Measurements from ENCODE around the gene CCDC170.

Gene CCDC170

DNA sequence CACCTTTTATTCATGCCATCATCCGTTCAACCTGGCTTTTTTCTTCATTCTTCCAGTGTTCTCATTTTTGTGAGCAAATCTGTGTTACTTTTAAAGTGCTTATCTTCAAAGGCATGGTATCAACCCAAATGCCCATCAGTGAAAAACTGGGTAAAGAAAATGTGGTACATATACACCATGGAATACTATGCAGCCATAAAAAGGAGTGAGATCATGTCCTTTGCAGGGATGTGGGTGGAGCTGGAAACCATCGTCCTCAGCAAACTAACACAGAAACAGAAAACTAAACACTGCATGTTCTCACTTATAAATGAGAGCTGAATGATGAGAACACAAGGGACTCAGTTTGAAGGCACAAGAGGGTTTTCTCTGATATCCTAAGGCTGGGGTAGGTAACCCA is 130.3 kb downstream of the CCDC170 start:
- DNase-seq, result no peak

DNA sequence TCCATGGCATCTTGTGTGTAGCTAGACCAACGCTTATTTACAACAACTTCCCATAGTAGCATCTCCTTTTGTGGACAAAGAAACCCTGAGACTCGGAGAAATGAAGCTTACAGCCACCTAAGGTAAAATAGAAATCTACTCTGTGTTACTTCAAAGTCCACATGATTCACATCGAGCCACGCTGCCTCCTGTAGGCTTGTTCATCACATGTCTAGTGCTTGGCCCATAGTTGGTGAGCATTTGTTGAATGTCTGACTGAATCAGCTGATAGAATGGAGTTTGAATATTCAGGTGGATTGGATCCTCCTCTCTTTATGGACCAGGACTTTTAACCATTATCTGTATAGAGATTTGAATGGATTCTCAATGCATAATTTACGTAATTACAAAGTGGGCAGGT is 130.7 kb downstream of the CCDC170 start:
- no peak for DNase-seq

DNA sequence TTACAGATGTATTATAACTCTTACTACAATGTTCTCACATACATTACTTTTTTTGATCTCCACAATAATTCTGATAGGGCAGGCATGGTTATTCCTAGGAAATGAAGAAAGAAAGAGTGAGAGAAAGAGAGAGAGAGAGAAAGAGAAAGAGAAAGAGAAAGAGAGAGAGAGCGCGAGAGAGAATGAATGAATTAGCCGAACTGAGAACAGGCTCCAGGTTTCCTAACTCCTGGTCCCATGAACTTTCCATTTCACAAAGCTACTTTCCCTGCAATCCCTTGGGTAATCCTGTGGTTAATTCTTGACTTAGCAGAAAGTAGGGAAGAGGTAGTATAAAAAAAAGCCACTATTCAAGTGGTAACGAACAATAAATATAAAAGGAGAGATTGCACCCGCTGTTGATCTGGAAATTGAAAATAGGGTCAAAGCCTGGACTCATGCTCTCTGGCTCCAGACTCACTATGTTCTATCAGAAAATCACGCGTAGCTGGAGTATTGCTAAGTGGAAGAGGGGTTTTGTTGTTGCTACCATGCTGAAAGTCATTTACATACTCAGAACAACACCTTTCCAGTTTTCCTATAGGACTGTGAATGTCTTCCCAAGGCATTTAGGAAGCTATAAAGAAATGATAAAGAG is 131.2 kb downstream of the CCDC170 start:
- DNase-seq, result no peak

DNA sequence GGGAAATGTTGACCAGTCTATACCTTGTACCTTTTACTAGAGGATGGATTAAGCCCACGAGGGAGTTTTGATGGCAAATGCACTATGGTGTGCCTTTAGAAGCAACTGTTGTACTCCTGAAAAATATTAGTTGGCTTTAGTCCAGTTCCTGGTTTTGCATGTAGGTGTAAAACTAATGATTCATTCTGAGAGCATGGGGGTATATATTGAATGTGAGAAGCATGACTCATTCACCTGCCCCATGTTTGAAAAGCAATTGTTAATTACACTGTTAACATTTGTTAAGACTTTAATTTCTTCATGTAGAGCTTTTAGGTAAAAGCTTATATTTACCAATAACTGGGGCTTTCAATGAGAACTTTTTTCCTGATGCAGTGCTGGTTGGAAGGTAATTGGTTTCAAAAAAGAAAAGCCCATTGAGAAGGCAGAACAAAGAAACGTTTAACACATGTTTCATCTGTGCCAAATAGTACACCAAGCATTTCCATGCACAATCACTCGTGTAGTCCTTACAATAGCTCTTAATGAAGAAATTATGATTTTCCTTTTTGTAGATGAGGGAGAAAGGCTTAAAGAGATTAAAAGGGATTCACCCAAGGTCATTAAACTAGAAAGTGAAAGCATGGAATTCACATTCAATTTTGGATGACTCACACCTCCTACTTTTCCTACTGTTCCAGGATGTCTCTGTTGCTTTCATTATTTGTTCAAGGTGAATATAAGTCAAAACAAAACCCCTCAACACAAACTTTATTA is 134.1 kb downstream of the CCDC170 start:
- DNase-seq, result no peak

DNA sequence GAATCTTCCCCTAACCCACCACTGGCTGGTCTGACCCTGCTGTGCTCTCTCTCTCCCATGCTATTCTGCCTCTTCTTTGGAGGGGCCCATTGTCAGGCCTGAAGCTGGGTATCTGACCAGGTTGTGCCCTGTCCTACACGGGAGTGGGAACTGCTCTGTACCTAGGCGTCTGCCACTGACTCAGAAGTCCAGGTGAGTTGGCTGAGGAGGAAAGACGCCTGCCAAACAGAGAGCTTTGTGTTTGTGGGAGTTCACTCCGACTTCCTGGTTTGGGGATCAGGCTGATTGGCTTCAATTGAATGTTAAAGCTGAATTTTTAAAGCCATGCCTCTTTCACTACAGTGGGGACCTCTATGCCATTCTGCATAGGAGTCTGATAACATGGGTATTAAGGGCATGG is 136.0 kb downstream of the CCDC170 start:
- DNase-seq, result no peak

DNA sequence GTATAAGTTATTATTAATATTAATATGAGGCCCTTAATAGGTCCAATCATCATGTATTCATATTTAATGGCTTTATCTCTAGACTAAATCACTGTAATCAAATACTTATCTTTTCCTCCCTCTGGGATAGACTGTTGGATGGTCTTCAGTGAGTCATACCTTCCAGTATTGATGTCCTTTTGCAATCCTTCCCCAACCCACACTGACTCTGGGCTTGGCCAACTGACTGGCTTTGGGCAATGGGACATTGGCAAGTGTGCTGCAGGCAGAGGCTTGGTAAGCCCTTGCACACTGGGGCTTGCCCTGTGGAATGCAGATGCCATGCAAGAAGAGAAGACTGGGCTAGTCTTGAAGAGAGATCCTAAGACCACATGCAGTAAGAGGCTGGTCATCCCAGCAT is 136.6 kb downstream of the CCDC170 start:
- DNase-seq, result no peak

DNA sequence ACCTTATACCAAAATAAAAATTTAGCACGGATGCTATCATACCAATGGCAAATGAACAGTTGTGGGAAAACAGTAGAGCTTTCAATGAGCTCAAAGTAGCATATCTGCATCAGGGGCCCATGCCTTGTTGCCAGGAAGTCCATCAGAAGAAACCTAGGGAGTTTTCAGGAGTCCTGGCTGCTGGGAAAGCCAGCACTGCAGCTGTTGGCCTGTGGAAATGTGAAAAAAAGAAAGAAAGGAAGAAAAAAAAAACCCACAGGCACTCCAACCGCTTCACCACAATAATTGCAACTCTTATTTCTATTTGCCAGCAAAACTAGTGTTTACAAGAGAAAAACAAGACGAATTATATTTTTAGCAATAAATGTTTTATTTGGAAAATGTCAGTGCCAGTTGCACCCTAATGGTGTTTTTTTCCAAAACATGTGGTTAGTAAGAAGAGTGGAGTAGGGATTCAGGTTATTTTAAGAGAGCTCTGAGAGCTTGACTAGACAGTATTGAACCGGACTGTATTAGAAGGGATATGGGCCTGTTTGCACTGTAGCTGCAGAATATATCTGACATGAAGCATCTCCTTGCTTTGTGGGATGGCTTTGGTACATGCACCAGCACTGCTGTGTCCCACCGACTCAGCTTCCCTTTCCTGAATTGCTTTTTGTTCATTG is 137.3 kb downstream of the CCDC170 start:
- DNase-seq, result no peak

DNA sequence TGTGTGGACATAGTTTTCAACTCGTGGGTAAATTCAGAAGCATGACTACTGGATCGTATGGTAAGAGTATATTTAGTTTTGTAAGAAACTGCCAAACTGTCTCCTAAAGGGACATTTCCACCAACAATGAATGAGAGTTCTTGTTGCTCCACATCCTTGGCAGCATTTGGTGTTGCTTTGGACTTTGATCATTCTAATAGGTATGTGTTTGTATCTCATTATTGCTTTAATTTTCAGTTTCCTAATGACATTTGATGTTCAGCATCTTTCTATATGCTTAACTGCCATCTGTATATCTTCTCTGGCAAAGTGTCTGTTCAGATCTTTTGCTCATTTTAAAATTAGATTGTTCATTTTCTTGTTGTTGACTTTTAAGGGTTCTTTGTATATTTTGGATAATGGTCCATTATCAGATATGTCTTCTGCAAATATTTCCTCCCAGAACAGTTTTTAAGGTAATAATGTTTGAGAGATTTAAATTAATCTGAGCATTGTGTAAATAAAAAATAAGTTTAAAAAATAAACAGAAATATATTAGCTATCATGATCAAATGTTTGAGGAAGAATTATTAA is 138.7 kb downstream of the CCDC170 start:
- no peak for DNase-seq

DNA sequence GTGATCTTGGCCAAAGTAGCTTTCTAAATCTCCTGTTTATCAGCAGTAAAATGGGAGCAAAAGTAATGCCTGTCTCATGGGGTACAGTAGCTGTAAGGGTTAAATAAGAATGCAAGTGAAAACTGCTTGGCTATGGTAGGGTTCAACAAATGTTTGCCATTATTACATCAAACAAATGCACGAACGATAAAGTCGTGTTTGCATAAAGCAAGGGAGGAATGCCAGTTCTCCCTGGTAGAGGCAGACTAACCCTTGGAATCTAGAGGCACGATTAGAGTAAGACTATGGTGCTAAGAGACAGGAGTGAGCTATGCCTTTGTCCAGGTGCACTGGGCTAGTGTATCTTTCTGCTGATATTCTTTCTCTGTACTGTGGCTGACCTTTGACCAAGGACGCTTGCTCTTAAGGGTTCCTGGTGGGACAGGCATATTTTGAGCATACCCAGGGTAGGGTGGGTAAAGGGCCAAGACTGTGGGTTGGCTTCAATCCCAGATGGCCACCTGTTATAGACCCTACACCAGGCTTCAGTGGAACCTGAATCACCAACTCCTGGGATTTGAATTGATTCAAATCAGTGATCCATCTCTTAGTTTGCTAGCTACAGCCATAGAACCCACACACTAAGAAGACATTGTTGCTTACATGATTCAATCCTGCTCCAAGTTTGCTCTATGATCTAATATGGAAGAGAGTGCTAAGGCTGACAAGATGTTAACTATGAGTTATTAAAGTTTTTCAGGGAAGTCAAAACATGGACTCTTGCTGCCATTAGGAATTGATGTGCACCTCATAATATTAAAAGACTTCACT is 139.9 kb downstream of the CCDC170 start:
- no peak for DNase-seq

DNA sequence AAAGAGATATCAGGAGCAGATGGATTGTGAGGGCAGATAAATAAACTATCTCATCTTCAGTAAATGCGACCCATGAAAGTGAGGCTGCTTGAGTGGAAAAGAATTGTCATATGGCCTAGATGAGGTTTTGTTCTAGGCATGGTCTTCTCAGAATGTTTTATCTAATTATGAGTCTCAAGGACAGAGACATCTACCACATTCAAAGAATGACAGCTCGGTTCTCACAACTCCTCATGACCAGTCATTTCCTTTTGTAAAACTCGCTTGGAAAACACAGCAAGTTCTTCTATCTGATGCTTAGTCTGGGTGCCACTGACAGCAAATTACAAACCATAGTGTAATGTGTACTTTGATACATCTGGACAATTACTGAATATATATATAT is 140.5 kb downstream of the CCDC170 start:
- DNase-seq, result no peak

DNA sequence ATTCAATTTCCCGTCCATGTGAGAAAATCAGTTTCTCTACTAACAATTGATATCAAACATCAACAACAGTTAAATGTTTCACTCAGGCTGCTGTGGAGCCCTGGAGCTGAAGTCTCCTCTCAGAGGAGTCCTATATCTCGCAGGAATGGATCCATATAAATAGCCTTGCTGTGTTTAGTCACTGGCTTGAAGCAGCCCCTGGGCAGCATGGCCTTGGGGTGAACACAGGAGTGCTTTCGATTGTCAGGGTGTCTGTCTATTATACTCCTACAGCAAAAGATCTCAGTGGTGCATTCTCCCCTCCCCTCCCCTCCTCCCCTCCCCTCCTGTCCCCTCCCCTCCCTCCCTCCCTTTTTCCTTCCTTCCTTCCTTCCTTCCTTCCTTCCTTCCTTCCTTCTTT is 141.9 kb downstream of the CCDC170 start:
- no peak for DNase-seq

DNA sequence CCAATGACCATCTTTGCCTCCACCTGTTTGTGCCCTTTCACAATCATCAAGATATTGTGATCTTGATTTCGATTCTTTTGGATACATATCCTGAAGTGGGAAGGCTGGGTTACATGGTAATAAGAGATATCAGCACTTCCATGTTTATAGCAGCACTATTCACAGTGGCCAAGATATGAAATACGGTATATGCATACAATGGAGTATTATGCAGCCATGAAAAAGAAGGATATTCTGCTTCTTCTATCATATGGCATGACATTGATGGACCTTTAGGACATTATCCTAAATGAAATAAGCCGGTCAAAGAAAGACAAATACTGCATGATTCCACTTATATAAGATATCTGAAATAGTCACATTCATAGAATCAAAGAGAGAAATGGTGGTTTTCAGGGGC is 144.0 kb downstream of the CCDC170 start:
- DNase-seq, result no peak

DNA sequence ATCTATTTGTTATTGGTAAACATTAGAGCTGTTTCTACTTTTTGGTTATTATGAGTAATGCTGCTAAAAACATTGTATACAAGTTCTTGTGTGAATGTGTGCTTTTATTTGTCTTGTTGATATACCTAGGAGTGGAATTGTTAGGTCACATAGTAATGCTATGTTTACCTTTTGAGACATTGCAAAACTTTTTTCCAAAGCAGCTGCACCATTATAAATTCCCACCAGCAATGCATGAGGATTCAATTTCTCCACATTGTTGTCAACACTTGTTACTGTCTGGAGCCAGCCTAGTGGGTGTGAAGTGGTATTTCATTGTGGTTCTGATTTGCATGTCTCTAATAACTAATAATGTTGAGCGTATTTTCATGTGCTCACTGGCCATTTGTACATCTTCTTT is 145.9 kb downstream of the CCDC170 start:
- DNase-seq, result no peak

DNA sequence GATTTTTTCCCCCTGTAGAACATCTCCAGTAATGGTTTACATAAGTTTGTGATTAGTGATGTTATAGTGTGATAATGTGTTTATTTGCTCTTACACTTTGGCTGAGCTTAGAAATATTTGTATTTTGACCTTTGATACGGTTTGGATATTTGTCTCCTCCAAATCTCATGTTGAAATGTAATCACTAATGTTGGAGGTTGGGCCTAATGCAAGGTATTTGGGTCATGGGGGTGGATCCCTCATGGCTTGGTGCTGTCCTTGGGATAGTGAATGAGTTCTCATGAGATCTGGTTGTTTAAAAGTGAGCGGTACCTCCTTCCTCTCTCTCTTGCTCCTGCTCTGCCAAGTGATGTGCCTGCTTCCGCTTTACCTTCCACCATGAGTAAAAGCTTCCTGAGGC is 147.2 kb downstream of the CCDC170 start:
- DNase-seq, result no peak

DNA sequence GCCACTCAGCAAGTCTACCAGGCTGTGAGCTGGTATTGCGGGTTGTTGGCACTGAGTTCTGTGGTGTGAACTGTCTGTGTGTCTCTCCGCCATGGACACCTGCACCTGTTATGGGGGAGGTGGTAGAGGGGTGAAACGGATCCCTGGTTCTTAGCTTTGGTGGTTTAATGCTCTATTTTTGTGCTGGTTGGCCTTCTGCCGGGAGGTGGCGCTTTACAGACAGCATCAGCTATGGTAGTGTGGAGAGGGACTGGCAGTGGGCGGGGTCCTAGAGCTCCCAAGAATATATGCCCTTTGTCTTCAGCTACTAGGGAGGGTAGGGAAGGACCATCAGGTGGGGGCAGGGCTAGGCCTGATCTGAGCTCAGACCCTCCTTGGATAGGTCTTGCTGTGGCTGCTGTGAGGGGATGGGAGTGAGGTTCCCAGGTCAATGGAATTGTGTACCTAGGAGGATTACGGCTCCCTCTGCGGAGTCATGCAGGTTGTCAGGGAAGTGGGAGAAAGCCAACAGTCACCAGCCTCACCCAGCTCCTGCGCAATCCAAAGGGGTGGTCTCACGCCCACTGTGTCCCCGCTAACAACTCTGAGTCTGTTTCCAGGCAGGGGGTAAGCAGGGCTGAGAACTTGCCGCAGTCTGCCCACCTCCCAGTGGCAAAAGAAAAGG is 154.3 kb downstream of the CCDC170 start:
- DNase-seq, result no peak

DNA sequence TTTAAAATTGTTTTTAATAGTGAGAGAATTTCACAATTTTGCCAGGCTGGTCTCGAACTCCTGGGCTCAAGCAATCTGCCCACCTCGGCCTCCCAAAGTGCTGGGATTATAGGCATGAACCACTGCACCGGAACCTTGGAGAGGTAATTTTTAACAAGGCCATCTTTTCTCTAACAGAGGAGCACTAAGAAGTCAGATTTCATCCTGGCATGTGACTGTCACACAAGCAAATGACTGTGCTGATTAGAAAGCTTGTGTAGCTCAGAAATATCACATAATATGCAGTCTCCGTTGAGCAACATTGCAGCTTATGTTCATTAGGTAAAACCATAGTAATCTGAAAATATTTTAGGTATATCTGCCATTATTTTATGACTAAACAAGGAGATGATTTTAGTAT is 156.0 kb downstream of the CCDC170 start:
- DNase-seq, result no peak

DNA sequence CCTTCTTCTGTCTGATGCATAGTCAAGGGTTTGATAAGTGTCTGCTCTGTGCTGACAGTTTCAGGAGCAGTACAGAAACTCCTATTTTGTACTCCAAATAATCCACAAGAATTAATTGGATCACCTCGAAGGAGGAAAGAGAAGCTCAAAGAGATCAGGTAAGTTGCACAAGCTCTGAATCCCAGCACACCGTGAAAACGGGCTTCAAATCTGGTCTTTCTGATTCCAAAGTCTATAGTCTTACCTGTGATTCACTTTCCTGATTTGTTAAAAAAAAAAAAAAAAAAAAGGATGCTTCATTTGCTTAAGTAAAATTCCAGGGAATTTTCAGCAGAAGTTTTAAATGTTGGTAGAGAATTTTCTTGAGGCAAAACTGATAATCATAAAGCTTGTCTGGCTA is 157.8 kb downstream of the CCDC170 start:
- DNase-seq, result no peak

DNA sequence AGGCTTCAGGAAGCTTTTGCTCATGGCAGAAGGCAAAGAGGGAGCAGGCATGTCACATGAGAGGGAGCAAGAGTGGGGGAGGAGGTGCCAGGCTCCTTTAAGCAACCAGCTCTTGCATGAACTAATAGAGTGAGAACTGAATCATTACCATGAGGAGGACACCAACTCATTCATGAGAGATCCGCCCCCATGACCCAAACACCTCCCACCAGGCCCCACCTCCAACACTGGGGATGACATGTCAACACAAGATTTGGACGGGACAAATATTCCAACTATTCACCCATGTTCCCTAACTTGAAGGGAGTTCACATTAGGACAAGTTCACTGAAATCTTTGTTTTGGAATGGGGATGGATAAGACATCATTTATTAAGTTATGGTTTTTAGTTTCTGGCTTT is 158.5 kb downstream of the CCDC170 start:
- DNase-seq, result no peak

DNA sequence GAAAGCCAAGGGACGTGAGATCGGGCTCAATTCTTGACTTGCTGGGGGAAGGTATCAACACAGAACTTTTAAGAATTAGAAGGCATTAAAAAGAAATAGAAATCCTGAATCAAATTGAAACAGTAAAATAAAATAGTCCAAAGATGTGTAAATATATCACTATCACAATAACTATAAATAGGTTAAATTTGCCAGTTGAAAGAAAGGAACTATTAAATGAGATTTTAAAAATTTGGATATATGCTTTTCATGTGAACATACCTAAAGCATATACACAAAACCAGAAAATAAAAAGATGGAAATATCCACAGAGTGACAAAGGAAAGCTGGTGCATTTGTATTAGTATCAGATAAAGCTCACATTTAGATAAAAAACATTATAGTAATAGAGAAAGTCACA is 161.3 kb downstream of the CCDC170 start:
- no peak for DNase-seq

DNA sequence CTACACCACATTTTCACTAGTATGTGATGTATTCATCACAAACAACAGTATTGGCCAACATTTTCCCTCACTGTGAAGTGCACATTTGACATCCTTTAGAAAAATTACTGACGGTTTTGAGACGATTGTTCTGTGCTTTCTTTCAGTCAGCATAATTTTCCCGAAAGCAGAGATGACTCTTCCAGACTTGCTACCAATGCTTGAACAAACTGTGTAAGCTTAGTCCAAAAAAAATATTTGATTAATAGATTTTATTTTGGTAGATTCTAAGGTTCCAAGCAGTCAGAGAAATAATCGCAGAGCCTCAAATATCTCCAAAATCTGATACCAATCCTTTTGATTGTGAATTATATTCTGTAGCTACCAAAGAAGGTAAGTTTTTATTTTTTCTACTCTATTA is 162.6 kb downstream of the CCDC170 start:
- DNase-seq, result no peak

DNA sequence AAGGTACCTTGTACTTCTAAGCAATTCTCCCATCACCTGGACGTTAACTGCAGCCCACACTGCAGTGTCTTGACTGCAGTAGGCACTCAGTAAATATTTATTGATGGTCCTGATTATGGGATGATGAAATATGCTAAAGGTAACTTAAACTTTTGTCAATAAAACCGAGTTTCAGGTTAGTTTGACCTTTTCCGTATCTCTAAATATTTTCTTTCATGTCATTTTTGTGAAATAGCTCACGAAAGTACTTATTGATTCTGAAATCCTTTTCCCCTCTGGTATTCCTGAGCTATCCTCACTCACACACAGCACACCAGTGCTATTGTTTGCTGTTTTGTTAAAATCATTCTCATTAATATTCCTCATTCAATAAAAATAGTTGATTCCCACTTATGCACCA is 164.3 kb downstream of the CCDC170 start:
- DNase-seq, result no peak

DNA sequence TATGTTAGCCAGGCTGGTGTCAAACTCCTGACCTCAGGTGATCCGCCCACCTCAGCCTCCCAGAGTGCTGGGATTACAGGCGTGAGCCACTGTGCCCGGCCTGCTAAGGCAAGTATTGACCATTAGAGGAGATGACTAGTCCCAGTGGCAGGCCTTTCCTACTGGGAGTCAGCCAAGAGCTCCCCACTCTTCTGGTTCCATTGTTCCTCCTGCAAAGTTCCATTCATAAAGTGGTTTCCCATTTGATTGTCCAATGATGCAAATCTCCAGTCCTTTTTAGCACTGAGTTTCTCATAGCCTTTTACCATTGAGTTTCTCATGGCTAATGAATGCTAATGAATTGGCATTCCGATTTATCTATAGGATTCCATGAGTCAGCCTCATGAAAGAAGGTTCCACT is 165.4 kb downstream of the CCDC170 start:
- DNase-seq, result no peak

DNA sequence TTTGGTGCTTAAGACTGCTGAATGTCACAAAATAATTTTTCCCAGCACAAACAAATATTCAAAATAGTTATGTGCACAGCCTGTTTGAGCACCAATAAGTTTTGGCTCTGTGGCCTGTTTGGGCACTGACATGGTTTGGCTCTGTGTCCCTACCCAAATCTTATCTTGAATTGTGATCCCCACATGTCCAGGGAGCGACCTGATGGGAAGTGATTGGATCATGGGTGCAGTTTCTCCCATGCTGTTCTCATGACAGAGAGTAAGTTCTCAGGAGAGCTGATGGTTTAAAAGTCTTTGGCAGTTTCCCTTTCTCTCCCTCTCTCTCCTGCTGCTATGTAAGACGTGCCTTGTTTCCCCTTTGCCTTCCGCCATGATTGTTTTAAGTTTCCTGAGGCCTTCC is 167.7 kb downstream of the CCDC170 start:
- DNase-seq, result no peak

Data from NCI-H446 treated with DMSO at 0.1 percent for 48 hours (cell line).